Activated CD4-positive, alpha-beta T cell treated with anti-CD3 and anti-CD28 coated beads, Interleukin-2, amount 50 U/mL, for 1 hour (primary cell): ENCODE measurements around the gene UPF1.

Experiments
- DNase-seq: peaks from one replicate; pipeline ENCODE4 v3.0.0-alpha.2; 2020

UPF1 gene

DNA sequence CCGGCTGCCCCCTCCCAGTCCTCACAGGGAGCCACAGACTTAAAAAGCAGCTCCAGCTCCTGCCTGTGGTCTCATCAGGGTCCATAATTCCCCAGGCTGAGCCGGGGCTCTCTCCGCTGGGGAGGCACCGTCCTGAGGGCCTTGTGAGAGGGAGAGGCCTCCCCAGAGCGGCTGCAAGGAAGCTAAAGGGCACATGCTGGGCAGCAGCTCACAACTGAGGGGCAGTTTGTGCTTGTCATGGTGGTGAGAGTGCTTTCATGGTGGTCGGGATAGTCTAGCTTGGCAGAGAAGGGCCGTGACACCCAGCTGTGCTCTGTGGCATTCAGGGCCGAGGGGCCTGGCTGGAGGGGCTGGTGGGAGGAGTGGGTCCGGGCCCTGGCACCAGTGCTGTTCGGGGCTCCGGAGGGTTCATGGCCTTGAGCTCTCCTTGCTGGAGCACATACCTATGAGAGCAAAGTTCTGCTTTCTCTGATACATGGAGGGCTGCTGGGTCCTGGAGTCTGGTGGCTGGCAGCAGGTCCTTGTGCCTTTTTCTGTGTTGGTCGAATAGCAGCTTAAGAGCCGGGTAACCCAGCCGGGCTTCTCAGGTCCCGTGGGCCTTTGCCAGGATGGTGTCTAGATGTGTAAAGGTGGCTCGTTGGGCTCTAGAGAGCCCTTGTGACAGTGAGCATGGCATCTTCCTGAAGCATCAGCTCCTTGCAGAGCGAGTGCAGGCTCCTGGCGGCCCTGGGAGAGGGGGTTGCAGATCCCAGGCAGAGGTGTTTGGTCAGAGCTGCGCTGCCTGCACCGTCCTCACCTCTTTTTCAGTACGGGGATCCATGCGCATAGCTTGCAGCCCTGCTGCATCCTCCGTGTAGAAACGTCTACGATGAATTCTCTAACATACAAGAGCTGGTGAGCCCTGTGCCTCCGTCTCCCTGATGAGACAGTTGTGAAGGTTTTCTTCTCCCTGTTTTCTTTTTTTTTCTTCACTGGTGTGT is 8.8 kb downstream of the UPF1 start:
- DNase-seq = no peak

DNA sequence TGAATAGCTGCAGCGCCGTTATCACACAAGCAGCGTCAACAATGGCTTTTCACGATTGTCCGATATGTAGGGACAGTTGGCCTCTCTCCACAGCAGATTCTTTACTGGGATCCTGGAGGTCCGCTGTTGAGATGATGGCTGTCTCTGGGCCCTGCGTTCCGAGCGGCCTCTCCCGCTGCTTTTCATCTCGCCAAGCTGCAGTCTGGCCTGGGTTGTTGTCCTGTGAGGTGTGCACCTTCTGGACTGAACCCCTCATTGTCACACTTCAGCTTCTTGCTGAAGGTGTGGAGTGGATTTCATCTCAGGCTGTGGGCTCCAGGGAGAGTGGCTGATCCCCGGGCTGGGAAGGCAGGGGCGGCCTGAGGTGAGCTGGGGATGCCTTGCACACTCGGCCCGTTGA is 9.6 kb downstream of the UPF1 start:
- no peak for DNase-seq

- no peak for DNase-seq
These were observed 10.4 kb downstream of the UPF1 start for GRCh38 chr19:18842166-18842565.

GRCh38 chr19:18843960-18844359 is 12.2 kb downstream of the UPF1 start:
- no peak for DNase-seq

GRCh38 chr19:18844806-18845329 is 13.1 kb downstream of the UPF1 start:
- DNase-seq = no peak

DNA sequence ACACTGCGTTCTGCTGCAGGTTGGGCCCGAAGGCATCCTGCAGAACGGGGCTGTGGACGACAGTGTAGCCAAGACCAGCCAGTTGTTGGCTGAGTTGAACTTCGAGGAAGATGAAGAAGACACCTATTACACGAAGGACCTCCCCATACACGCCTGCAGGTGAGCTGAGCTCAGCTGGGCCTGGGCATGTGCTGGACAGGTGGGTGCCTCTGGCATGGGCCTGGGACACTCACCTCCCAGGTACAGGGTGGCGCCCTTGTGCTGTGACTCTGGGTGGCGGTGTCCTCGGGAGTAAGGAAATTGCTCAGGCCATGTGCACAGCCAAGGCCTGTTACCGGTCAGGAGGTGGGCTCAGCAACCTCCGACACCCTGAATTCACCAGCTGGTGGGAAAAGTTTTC is 14.2 kb downstream of the UPF1 start:
- DNase-seq = no peak

DNA sequence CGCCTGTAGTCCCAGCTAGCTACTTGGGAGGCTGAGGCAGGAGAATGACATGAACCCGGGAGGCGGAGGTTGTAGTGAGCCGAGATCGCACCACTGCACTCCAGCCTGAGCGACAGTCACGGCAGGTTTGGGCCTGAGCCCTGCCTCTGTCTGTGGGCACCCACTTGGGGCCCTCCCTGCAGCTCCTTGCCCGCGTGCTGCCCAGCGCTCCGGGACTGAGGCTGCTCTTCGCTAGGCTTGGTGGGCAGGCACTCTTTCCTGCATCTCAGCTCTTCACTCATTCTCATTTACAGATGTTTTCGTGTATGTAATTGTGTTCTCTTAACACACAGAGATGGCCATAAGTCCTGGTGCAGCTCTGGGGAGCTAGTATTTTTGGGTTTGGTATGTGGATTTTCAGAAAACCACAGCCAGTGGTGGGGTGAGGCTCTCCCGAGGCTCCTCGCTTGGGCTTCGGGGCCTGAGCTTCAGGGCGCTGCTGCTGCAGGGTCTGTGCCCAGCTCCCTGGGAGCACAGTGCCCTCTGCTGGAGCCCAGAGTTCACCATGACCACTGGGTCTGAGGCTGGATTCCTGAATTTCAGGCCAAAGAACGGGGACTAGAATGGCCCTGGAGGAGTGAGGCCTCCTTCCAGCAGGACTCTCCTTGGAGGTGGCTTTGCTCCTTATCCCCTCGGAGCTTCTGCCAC is 15.2 kb downstream of the UPF1 start:
- DNase-seq = peak; percentile 71

GRCh38 chr19:18847549-18848463 is 16.0 kb downstream of the UPF1 start:
- DNase-seq = no peak

- DNase-seq = no peak
These were observed 17.3 kb downstream of the UPF1 start for GRCh38 chr19:18848878-18849661.

DNA sequence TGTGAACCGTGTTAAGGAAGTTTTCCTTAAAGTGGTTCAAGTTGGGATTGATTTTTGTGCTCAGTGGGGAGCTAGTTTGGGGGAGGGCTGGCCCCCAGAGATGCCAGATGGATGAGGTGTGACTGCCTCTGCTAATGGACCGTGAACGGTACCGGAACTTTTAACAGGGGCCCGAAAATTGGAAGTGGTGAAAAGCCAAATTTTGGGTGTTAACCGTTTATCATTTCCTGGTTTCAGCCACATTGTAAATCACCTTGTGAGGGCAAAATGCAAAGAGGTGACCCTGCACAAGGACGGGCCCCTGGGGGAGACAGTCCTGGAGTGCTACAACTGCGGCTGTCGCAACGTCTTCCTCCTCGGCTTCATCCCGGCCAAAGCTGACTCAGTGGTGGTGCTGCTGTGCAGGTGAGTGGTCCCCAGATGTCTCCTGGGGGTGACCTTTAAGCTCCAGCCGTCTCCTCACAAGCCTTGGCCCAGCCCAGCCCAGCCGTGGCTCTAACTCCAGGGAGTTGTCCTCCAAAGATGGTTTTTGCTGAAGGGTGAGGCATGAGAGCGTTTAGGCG is 18.2 kb downstream of the UPF1 start:
- DNase-seq = no peak

- no peak for DNase-seq
These were observed 19.0 kb downstream of the UPF1 start for GRCh38 chr19:18850471-18851375.

GRCh38 chr19:18851673-18852325 is 20.0 kb downstream of the UPF1 start:
- DNase-seq = no peak

DNA sequence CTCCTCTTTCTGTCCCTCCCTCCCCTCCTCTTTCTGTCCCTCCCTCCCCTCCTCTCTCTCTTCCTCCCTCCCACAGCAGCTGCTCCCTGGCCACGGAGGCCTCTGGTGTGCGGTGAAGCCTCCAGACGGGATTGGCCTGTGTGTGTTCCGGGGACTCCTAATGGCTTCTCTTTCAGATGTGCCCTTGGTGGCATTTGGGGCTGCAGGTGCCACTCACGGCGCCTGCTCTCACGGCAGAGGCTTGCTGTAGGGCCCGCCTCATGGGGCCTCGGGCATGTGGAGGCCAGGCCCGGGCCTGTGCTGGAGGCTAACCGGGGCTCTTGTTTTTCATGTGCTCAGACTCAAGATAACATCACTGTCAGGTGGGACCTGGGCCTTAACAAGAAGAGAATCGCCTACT is 20.9 kb downstream of the UPF1 start:
- DNase-seq = no peak

DNA sequence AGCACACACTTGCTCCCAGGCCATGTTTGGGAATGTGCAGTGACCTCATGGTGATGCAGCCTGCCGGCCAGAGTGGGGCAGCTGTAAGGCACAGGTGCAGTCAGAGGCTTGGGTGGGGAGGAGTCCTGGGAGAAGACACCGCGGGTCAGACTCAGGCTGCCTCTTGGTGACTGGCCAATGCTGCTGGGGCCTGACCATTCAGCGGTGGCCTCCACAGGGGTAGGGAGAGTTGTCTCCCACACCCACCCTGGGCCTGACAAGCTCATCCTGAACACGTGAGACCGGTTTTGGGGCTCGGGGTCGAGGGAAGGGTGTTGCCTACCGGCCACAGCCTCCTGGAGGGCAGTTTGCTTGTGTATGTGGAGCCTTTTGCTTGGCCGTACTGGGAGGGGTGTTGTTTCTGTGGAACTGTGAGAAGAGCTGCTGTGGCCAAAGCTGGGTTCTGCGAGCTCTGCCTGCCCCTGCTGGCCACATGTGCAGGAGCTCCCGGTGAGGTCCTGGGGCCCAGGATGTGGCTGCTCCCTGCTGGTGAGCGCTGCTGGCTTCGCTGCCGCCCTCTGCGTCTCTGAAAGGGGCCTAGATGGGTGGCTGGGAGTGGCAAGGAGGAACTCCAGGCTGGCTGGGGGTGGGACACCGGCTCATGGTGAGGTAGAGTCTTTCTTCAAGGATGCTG is 22.1 kb downstream of the UPF1 start:
- no peak for DNase-seq

DNA sequence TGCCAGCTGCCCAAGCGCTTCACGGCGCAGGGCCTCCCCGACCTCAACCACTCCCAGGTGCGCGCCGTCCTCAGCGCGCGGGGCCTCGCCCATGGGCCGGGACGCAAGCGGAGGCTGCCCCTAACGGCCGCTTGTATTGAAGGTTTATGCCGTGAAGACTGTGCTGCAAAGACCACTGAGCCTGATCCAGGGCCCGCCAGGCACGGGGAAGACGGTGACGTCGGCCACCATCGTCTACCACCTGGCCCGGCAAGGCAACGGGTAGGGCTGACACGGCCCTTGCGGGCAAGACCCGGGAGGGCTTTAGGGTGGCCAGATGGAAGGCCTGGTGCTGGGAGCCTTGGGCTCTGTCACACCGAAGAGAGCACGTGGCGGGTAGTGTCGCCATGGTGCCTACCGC is 23.2 kb downstream of the UPF1 start:
- no peak for DNase-seq

- no peak for DNase-seq
These were observed 24.1 kb downstream of the UPF1 start for GRCh38 chr19:18855647-18856384.

DNA sequence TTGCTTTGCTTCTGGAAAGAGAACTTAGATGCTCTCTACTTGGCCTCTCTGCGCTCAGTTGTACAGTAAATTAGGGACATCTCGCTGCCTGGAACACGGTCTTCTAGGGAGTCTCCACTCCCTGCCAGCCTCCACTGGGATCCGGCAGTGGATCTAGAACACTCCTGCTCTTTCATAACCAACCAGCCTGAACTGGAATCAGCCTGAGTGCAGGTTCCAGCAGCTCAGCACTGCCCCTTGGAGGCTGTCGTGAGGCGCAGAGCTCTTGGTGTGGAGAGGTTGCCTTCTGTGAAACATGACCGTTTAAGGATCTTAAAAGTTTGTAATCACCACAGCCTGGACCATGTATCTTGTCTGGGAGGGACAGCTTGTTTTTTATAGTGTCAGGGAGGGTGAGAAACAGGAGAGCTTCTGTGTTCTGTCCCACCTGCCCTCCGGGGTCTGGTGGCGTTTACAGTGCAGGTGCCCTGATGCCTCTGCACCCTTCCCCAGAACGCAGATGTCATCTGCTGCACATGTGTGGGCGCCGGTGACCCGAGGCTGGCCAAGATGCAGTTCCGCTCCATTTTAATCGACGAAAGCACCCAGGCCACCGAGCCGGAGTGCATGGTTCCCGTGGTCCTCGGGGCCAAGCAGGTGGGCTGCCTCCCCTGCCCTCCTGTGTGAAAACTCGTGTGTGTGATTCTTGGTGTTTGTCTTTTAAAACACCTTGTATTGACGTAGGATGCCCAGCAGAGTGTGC is 24.8 kb downstream of the UPF1 start:
- no peak for DNase-seq

DNA sequence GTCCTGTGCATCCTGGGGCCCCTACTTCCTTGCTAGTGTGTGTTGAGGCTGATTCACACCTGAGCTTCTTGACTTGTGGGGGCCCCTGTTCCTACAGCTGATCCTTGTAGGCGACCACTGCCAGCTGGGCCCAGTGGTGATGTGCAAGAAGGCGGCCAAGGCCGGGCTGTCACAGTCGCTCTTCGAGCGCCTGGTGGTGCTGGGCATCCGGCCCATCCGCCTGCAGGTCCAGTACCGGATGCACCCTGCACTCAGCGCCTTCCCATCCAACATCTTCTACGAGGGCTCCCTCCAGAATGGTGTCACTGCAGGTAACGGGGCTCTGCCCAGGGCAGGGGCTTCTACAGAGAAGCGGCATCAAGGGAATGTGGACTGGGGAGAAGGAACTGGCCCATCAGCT is 25.5 kb downstream of the UPF1 start:
- DNase-seq = no peak
